ENCODE results near the gene RPL27A. TPM values are rescaled to one million over a fixed set of nuclear protein-coding genes. Genes with fewer than 3 reads are reported as not detected.

The RPL27A gene
- total RNA-seq, 1 donor from 2014 or later: 1,281 TPM

GRCh38 chr11:8729837-8730696 is 47.5 kb downstream of the RPL27A start:
- Histone ChIP-seq H3K4me3 (ENCODE audit: low read depth, low read length) (no peak overlapping the region), H3K27me3 (ENCODE audit: control insufficient read depth, insufficient read depth, low read length) (no peaks in the 10 kb centered on the region), H3K36me3 (ENCODE audit: control insufficient read depth, insufficient read depth, low read length) (peaks cover 2% of the 10 kb centered on the region)
- TF ChIP-seq, protein P1, sequence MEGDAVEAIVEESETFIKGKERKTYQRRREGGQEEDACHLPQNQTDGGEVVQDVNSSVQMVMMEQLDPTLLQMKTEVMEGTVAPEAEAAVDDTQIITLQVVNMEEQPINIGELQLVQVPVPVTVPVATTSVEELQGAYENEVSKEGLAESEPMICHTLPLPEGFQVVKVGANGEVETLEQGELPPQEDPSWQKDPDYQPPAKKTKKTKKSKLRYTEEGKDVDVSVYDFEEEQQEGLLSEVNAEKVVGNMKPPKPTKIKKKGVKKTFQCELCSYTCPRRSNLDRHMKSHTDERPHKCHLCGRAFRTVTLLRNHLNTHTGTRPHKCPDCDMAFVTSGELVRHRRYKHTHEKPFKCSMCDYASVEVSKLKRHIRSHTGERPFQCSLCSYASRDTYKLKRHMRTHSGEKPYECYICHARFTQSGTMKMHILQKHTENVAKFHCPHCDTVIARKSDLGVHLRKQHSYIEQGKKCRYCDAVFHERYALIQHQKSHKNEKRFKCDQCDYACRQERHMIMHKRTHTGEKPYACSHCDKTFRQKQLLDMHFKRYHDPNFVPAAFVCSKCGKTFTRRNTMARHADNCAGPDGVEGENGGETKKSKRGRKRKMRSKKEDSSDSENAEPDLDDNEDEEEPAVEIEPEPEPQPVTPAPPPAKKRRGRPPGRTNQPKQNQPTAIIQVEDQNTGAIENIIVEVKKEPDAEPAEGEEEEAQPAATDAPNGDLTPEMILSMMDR (IDR thresholded peaks at IDR 0.05; ENCODE audit: insufficient read depth, low read length, poor library complexity, severe bottlenecking): no peak
- DNase-seq (ENCODE audit: low read depth): no peak

- TF ChIP-seq, protein P1 (IDR thresholded peaks at IDR 0.05; ENCODE audit: insufficient read depth, low read length, poor library complexity, severe bottlenecking): no peak
- no peaks in the 10 kb centered on the region for H3K27me3 ChIP-seq (ENCODE audit: control insufficient read depth, insufficient read depth, low read length)
- peaks cover 2% of the 10 kb centered on the region for H3K36me3 ChIP-seq (ENCODE audit: control insufficient read depth, insufficient read depth, low read length)
- no peak overlapping the region for H3K4me3 ChIP-seq (ENCODE audit: low read depth, low read length)
- no peak for DNase-seq (ENCODE audit: low read depth)
Observed at GRCh38 chr11:8730697-8731020, 48.1 kb downstream of the RPL27A start.

DNA sequence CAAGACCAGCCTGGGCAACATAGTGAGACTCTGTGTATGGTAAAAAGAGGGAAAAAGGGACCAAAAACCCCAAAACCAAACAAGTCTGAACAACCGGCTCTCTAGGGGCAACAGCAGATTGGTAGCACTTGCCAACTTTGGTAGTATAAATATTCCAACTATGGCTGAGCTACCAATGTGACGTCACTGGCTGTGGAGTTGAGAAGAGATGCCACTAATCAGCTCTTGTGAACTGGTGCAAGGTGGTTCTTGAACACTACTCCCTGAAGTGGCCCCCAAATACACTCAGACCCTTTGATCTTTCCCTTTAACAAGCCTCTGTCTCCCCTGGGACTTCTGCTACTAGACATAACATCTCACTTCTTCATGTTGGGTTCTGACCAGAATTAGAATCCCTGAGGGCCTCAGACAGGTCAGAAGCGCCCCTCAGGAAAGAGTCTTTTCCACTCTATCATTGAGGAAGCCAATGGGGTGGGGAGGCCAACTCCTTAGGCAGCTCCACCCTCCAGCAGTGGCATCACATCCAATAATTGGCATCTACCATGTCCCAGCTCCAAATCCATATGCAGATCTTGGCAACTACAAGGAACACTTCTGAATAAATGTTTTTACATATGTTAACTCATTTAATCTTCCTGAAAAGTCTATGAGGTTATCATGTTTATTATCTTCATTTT is 49.2 kb downstream of the RPL27A start:
- no peak for DNase-seq (ENCODE audit: low read depth)
- TF ChIP-seq, protein P1 (IDR thresholded peaks at IDR 0.05; ENCODE audit: insufficient read depth, low read length, poor library complexity, severe bottlenecking): no peak
- H3K4me3 ChIP-seq (ENCODE audit: low read depth, low read length): no peak overlapping the region
- H3K27me3 ChIP-seq (ENCODE audit: control insufficient read depth, insufficient read depth, low read length): no peaks in the 10 kb centered on the region
- H3K36me3 ChIP-seq (ENCODE audit: control insufficient read depth, insufficient read depth, low read length): peaks cover 2% of the 10 kb centered on the region

DNA sequence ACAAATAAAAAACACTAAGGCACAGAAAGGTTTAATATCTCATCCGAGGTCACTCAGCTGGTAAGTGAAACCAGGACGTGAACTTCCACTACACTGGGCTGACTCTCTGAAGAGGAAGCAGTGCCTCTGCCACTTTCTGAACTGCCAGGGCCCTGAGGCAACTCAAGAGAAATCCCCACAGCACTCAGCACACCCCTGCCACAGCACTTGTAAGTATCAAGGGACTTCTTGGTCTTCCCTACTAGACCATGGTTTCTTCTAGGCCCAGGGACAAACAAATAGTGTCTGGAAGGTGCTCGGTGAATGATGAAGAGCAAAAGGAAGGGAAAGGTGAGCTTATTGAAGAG is 49.7 kb downstream of the RPL27A start:
- Histone ChIP-seq H3K4me3 (ENCODE audit: low read depth, low read length) (no peak overlapping the region), H3K27me3 (ENCODE audit: control insufficient read depth, insufficient read depth, low read length) (no peaks in the 10 kb centered on the region), H3K36me3 (ENCODE audit: control insufficient read depth, insufficient read depth, low read length) (peaks cover 2% of the 10 kb centered on the region)
- TF ChIP-seq, protein P1 (IDR thresholded peaks at IDR 0.05; ENCODE audit: insufficient read depth, low read length, poor library complexity, severe bottlenecking): no peak
- no peak for DNase-seq (ENCODE audit: low read depth)

DNA sequence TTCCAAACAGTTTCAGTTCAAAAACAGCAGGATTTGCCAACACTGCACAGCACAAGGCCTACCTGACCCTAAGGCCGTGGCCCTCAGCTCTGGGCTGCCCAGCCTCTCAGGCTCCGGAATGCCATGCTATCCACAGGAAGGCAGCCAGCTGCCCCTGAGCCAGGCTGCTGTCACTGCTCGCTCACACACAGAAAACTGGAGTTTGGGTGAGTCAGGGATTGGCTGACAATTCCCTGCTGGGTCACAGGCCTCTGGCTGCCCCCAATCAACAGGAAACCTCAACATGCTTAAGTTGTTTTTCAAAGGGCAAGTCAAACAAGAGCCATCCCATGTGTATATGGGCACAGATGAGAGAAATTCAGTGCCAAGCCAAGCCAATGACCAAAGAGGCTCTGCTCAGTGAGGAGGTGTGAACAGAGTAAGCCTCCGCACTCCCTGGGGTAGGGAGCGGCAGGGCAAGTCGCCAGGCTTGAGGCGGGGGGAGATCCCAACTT is 50.2 kb downstream of the RPL27A start:
- DNase-seq (ENCODE audit: low read depth): no peak
- TF ChIP-seq, protein P1 (IDR thresholded peaks at IDR 0.05; ENCODE audit: insufficient read depth, low read length, poor library complexity, severe bottlenecking): no peak
- Histone ChIP-seq H3K4me3 (ENCODE audit: low read depth, low read length) (no peak overlapping the region), H3K27me3 (ENCODE audit: control insufficient read depth, insufficient read depth, low read length) (no peaks in the 10 kb centered on the region), H3K36me3 (ENCODE audit: control insufficient read depth, insufficient read depth, low read length) (peaks cover 2% of the 10 kb centered on the region)

All from kidney epithelial cell (primary cell).